ENCODE measurements around the gene DLG2. TPM values are rescaled to one million over a fixed set of nuclear protein-coding genes. Genes with fewer than 3 reads are reported as not detected.

The DLG2 gene
- total and polyA plus RNA-seq, 7 donors: 0.60 to 25.8 (median 9.7) TPM; not detected in 1

- H3K4me3 ChIP-seq: peak overlapping the region; percentile 41 to 64 (median 58)
- H3K9me3 ChIP-seq: no peaks in the 10 kb centered on the region
- H3K27ac ChIP-seq: peak overlapping the region in 1 of 4 donors; percentile 19
- WGBS, 2 donors: 2% methylated on average over 29 of the region's 29 CpGs
- no peaks in the 10 kb centered on the region for H3K27me3 ChIP-seq
- intact Hi-C loops (cut with DNase I): no loop called here
- peaks cover 0 to 20% (median 3%) of the 10 kb centered on the region in 4 donors for H3K4me1 ChIP-seq
- TF ChIP-seq POLR2A (IDR thresholded peaks at IDR 0.05): no peak
- TF ChIP-seq POLR2AphosphoS5 (IDR thresholded peaks at IDR 0.05): no peak
- H3K36me3 ChIP-seq: no peaks in the 10 kb centered on the region
- peak; percentile 64 for DNase-seq
These were observed 906.3 kb downstream of the DLG2 start for GRCh38 chr11:84720706-84721402.

DNA sequence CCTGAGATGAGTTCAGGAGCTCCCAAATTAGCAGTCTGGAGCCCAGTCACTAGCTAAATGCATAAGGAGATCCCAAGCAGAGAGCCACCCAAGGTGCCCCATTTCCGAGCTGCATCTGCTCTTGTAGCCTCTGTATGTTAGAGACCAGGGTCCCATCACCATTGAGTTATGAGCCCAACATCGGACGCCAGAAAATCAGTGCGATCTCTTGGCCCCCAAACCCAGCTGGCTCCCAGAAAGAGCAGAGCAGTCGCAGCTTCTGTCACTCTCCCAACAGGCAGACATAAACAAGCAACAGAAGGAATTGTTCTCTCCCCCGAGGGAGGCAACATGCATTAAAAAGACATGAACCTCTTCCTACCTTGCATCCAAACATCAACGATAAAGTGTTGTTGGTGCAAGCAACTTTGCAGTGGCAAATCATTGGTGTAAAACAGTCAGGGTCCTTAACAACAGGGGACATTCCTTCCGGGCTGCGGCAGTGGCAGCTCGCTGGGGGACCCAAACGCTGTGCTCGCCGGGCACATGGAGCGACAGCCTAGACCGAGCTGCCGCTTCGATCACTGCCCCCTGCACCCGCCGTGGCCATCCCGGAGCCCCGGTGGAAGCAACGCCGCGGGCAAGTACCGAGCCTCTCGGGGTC is 907.1 kb downstream of the DLG2 start:
- intact Hi-C loops (cut with DNase I): no loop called here
- WGBS, 2 donors: 2 to 5% methylated on average over 26 of the region's 26 CpGs

GRCh38 chr11:84714316-84714780 is 912.8 kb downstream of the DLG2 start:
- no peak overlapping the region for H3K4me3 ChIP-seq
- no peak overlapping the region for H3K27ac ChIP-seq
- no peaks in the 10 kb centered on the region for H3K27me3 ChIP-seq
- no peak for DNase-seq
- H3K36me3 ChIP-seq: no peaks in the 10 kb centered on the region
- 26 to 65% methylated on average over 1 of the region's 1 CpG for WGBS, 2 donors
- H3K4me1 ChIP-seq: no peaks in the 10 kb centered on the region
- TF ChIP-seq POLR2AphosphoS5 (IDR thresholded peaks at IDR 0.05) (no peak), POLR2A (IDR thresholded peaks at IDR 0.05) (no peak), EP300 (IDR thresholded peaks at IDR 0.05) (no peak)
- TF ChIP-seq, protein P1, sequence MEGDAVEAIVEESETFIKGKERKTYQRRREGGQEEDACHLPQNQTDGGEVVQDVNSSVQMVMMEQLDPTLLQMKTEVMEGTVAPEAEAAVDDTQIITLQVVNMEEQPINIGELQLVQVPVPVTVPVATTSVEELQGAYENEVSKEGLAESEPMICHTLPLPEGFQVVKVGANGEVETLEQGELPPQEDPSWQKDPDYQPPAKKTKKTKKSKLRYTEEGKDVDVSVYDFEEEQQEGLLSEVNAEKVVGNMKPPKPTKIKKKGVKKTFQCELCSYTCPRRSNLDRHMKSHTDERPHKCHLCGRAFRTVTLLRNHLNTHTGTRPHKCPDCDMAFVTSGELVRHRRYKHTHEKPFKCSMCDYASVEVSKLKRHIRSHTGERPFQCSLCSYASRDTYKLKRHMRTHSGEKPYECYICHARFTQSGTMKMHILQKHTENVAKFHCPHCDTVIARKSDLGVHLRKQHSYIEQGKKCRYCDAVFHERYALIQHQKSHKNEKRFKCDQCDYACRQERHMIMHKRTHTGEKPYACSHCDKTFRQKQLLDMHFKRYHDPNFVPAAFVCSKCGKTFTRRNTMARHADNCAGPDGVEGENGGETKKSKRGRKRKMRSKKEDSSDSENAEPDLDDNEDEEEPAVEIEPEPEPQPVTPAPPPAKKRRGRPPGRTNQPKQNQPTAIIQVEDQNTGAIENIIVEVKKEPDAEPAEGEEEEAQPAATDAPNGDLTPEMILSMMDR (IDR thresholded peaks at IDR 0.05): no peak
- H3K9me3 ChIP-seq: no peaks in the 10 kb centered on the region
- intact Hi-C loops (cut with DNase I): no loop called here

More for the DNA sequence above, 907.1 kb downstream of the DLG2 start:
- TF ChIP-seq POLR2AphosphoS5 (IDR thresholded peaks at IDR 0.05): no peak
- TF ChIP-seq, protein P1 (IDR thresholded peaks at IDR 0.05): no peak
- no peak for TF ChIP-seq EP300 (IDR thresholded peaks at IDR 0.05)
- no peak for TF ChIP-seq POLR2A (IDR thresholded peaks at IDR 0.05)
- Histone ChIP-seq H3K4me3 (peak overlapping the region; percentile 41 to 64 (median 58)), H3K4me1 (peaks cover 0 to 20% (median 3%) of the 10 kb centered on the region in 4 donors), H3K9me3 (no peaks in the 10 kb centered on the region), H3K27me3 (no peaks in the 10 kb centered on the region), H3K27ac (peak overlapping the region in 1 of 4 donors; percentile 19), H3K36me3 (no peaks in the 10 kb centered on the region)
- DNase-seq: no peak

- Histone ChIP-seq H3K4me1 (peaks cover 0 to 4% (median 0%) of the 10 kb centered on the region in 4 donors), H3K27me3 (no peaks in the 10 kb centered on the region), H3K4me3 (no peak overlapping the region), H3K9me3 (no peaks in the 10 kb centered on the region), H3K36me3 (no peaks in the 10 kb centered on the region), H3K27ac (no peak overlapping the region)
- intact Hi-C loops (cut with DNase I): no loop called here
- TF ChIP-seq, protein P1 (IDR thresholded peaks at IDR 0.05): no peak
- TF ChIP-seq EP300 (IDR thresholded peaks at IDR 0.05): no peak
- TF ChIP-seq POLR2A (IDR thresholded peaks at IDR 0.05): no peak
- TF ChIP-seq POLR2AphosphoS5 (IDR thresholded peaks at IDR 0.05): no peak
- no peak for DNase-seq
- WGBS, 2 donors: 91 to 96% methylated on average over 4 of the region's 4 CpGs
These were observed 935.3 kb downstream of the DLG2 start for GRCh38 chr11:84691830-84692229.

- Histone ChIP-seq H3K27ac (no peak overlapping the region), H3K9me3 (no peaks in the 10 kb centered on the region), H3K36me3 (no peaks in the 10 kb centered on the region), H3K4me1 (peaks cover 0 to 4% (median 0%) of the 10 kb centered on the region in 4 donors), H3K4me3 (no peak overlapping the region), H3K27me3 (no peaks in the 10 kb centered on the region)
- TF ChIP-seq POLR2AphosphoS5 (IDR thresholded peaks at IDR 0.05): no peak
- intact Hi-C loops (cut with DNase I): no loop called here
- DNase-seq: no peak
These were observed 939.7 kb downstream of the DLG2 start for GRCh38 chr11:84687433-84687832.

All from sigmoid colon (tissue), 7 donors.